ENCODE measurements around the gene PDE11A. TPM values are rescaled to one million over a fixed set of nuclear protein-coding genes. Genes with fewer than 3 reads are reported as not detected.

Gene PDE11A
- total RNA-seq, 4 donors from 2014 or later = 0.85 to 2.3 (median 2.1) TPM; not detected in 1

GRCh38 chr2:177603181-177603580 lies 469.4 kb downstream of the PDE11A start:
- Histone ChIP-seq H3K27ac (peak overlapping the region in 1 of 2 donors; percentile 50), H3K4me1 (peaks cover 0 to 10% of the 10 kb centered on the region in 2 donors), H3K9me3 (no peaks in the 10 kb centered on the region), H3K4me3 (no peak overlapping the region), H3K36me3 (no peaks in the 10 kb centered on the region), H3K27me3 (no peaks in the 10 kb centered on the region)
- TF ChIP-seq, protein P1, sequence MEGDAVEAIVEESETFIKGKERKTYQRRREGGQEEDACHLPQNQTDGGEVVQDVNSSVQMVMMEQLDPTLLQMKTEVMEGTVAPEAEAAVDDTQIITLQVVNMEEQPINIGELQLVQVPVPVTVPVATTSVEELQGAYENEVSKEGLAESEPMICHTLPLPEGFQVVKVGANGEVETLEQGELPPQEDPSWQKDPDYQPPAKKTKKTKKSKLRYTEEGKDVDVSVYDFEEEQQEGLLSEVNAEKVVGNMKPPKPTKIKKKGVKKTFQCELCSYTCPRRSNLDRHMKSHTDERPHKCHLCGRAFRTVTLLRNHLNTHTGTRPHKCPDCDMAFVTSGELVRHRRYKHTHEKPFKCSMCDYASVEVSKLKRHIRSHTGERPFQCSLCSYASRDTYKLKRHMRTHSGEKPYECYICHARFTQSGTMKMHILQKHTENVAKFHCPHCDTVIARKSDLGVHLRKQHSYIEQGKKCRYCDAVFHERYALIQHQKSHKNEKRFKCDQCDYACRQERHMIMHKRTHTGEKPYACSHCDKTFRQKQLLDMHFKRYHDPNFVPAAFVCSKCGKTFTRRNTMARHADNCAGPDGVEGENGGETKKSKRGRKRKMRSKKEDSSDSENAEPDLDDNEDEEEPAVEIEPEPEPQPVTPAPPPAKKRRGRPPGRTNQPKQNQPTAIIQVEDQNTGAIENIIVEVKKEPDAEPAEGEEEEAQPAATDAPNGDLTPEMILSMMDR (IDR thresholded peaks at IDR 0.05) = no peak
- no peak for TF ChIP-seq POLR2A (IDR thresholded peaks at IDR 0.05)
- intact Hi-C loops (cut with DNase I; ENCODE audit: low total_unique reads) = no loop called here
- no peak for DNase-seq

DNA sequence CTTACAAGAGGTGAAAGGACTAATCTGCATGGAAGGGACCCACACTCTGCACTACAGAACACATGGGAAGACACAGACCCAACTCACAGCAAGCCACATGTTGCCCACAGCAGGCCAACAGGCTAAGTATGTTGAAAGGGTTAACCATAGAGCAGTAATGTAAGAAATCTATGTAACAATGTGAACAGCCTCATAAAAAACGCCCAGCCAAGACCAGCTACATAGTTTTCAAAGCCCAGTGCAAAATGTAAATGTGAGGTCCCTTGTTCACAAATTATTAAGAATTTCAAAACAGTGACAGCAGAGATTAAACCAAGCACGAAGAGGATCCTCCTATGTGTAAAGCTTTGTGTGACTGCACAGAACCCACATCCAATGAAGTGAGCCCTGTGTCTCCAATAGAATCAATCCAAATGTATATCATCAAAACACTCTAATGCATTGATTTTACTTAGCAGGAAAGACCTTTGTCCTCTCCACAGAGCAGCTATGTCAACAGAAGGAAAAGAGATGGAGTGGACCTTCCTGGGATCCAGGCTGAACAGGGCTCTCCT lies 469.9 kb downstream of the PDE11A start:
- Histone ChIP-seq H3K27ac (peak overlapping the region in 1 of 2 donors; percentile 50), H3K4me3 (no peak overlapping the region), H3K4me1 (peaks cover 0 to 10% of the 10 kb centered on the region in 2 donors), H3K27me3 (no peaks in the 10 kb centered on the region), H3K36me3 (no peaks in the 10 kb centered on the region), H3K9me3 (no peaks in the 10 kb centered on the region)
- DNase-seq = no peak
- TF ChIP-seq, protein P1 (IDR thresholded peaks at IDR 0.05) = no peak
- TF ChIP-seq POLR2A (IDR thresholded peaks at IDR 0.05) = no peak
- intact Hi-C loops (cut with DNase I; ENCODE audit: low total_unique reads) = no loop called here

DNA sequence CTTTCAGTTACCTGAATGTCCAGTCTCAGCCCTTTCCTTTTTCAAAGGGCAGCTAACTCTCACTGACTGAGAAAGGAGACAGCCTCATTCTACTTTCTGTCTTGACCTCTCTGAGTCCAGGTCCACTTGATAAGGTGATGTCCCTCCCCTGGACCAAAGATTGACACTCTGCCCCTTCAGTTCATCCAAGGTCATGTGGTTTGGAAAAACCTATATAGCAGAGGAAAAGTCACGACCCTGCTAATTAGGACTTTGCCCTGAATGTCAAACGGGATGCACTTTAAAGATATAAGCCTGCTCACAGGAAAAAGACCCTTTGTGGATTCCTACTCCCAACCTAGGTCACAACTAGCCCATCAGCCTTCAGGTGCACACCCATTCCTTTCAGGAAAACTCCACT lies 471.7 kb downstream of the PDE11A start:
- intact Hi-C loops (cut with DNase I; ENCODE audit: low total_unique reads) = no loop called here
- Histone ChIP-seq H3K4me1 (peaks cover 0 to 10% of the 10 kb centered on the region in 2 donors), H3K36me3 (no peaks in the 10 kb centered on the region), H3K27ac (no peak overlapping the region), H3K9me3 (no peaks in the 10 kb centered on the region), H3K27me3 (no peaks in the 10 kb centered on the region), H3K4me3 (no peak overlapping the region)
- DNase-seq = no peak
- no peak for TF ChIP-seq POLR2A (IDR thresholded peaks at IDR 0.05)
- TF ChIP-seq, protein P1 (IDR thresholded peaks at IDR 0.05) = no peak

DNA sequence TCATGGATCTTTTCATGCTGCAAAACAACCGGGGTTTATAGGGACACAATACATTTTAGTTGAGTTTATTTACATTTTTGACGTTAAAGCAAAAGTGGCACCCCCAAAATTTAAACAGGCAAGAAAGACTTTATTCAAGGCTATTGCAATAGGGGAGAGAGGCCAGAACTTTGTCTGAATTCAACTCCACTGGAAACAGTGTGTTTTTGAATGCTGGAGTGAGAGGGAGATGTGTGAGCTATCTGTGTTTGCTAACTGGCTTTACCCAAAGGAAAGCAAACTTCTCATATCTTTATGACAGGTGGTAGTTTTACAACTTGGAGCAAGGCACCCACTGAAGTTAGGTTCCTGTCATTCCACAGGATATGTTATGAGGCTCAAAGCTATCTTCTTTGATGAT lies 472.6 kb downstream of the PDE11A start:
- intact Hi-C loops (cut with DNase I; ENCODE audit: low total_unique reads) = no loop called here
- Histone ChIP-seq H3K4me1 (peaks cover 0 to 10% of the 10 kb centered on the region in 2 donors), H3K9me3 (no peaks in the 10 kb centered on the region), H3K27ac (peak overlapping the region in 1 of 2 donors; percentile 38), H3K4me3 (no peak overlapping the region), H3K27me3 (no peaks in the 10 kb centered on the region), H3K36me3 (no peaks in the 10 kb centered on the region)
- TF ChIP-seq POLR2A (IDR thresholded peaks at IDR 0.05) = no peak
- TF ChIP-seq, protein P1 (IDR thresholded peaks at IDR 0.05) = no peak
- DNase-seq = no peak

DNA sequence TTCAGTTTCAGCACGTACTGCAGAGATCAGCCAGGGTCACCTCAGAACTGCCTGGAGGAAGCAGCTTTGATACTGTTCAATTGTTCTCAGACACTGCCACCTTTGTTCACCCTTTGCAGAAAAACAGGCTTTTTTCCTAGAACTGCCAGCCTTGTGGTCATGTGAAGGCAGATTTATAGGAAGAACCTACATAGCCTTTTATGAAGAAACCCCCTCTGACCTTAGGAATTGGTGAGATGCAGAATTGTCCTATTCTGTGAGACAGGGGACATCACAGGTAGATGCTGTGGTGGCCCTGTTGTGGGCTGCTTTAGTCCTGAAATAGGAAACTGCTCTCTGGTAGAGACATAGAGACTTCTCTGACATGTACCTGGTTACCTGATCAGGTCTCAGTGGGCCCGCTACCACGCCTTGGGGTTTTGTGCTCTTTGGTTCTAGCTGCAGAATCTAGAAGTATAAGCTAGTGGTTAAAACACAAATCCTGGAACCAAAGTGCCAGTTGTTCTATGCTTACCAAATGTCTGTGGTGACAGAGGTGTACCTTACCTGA lies 473.4 kb downstream of the PDE11A start:
- Histone ChIP-seq H3K9me3 (no peaks in the 10 kb centered on the region), H3K36me3 (no peaks in the 10 kb centered on the region), H3K4me3 (no peak overlapping the region), H3K27me3 (no peaks in the 10 kb centered on the region), H3K4me1 (peaks cover 0 to 10% of the 10 kb centered on the region in 2 donors), H3K27ac (peak overlapping the region in 1 of 2 donors; percentile 38)
- no peak for DNase-seq
- intact Hi-C loops (cut with DNase I; ENCODE audit: low total_unique reads) = no loop called here
- TF ChIP-seq, protein P1 (IDR thresholded peaks at IDR 0.05) = no peak
- no peak for TF ChIP-seq POLR2A (IDR thresholded peaks at IDR 0.05)

Measured in uterus (tissue), 4 donors.